OCI-LY7 (cell line): Measurements from ENCODE around the gene RTP2.

Experiments
- CTCF ChIP-seq: fragments of 200-600 bp; sonication (generic); conservative IDR thresholded peaks from 2 replicates; pipeline ENCODE4 v1.5.1; 2014; ENCODE audit warnings: mild to moderate bottlenecking, antibody characterized with exemption, low read length, moderate library complexity, mixed read lengths
- EZH2phosphoT487 ChIP-seq: fragments of 200-600 bp; sonication (generic); IDR thresholded peaks from 2 replicates; pipeline ENCODE4 v1.6.1; 2018; ENCODE audit warnings: low read depth, borderline replicate concordance, mild to moderate bottlenecking, mixed run types, antibody characterized with exemption, low read length, moderate library complexity, mixed read lengths

GRCh38 chr3:187669675-187670504 is 32.5 kb downstream of the RTP2 start, which contains the start of gene SST:
- TF ChIP-seq CTCF (no peak), EZH2phosphoT487 (no peak)
